HepG2 (cell line): ENCODE data around the gene PDS5B. TPM values are rescaled to one million over a fixed set of nuclear protein-coding genes. Genes with fewer than 3 reads are reported as not detected.

Source experiments
- AKAP8 ChIP-seq: sonication (generic); formaldehyde crosslinking; IDR thresholded peaks from 2 replicates; pipeline ENCODE4 v1.5.1; 2020; ENCODE audit warnings: mild to moderate bottlenecking, missing genetic modification reagents
- ATF4 ChIP-seq, 2 experiments: fragments of 450-650 bp in 1 of 2; sonication (generic) in 1 of 2; formaldehyde crosslinking; IDR thresholded peaks; 2 replicates each; pipeline versions ENCODE4 v1.5.0 to v1.8.0; 2020 to 2022; ENCODE audit warnings: mild to moderate bottlenecking in 1 of 2, missing genetic modification reagents in 1 of 2
- EP300 ChIP-seq, 3 experiments: sonication (generic) in 1 of 3; formaldehyde crosslinking in 1 of 3; IDR thresholded peaks; 2 replicates each; pipeline versions ENCODE4 v1.5.1 to v1.6.1; 2011 to 2020; ENCODE audit warnings: low read depth in 2 of 3, low read length in 2 of 3, borderline replicate concordance in 1 of 3, improper control_type of control experiment in 1 of 3, mild to moderate bottlenecking in 1 of 3, missing genetic modification reagents in 1 of 3, moderate library complexity in 1 of 3
- FOXC1 ChIP-seq: sonication (generic); formaldehyde crosslinking; IDR thresholded peaks from 2 replicates; pipeline ENCODE4 v1.8.0; 2022; ENCODE audit warnings: mild to moderate bottlenecking, missing genetic modification reagents, borderline replicate concordance
- HMGA1 ChIP-seq: sonication (generic); formaldehyde crosslinking; conservative IDR thresholded peaks from 2 replicates; pipeline ENCODE4 v1.4.0; 2020; ENCODE audit warnings: missing genetic modification reagents
- KDM3A ChIP-seq: IDR thresholded peaks from 2 replicates; pipeline ENCODE4 v1.6.1; 2018; ENCODE audit warnings: low read depth, missing compliant biosample characterization
- KLF16 ChIP-seq, 2 experiments: sonication (generic) in 1 of 2; formaldehyde crosslinking in 1 of 2; IDR thresholded peaks; 2 replicates each; pipeline versions ENCODE4 v1.6.1 to v1.8.0; 2016 to 2023; ENCODE audit warnings: missing genetic modification reagents in 2 of 2, missing compliant biosample characterization in 1 of 2
- MYC ChIP-seq: sonication (generic); formaldehyde crosslinking; IDR thresholded peaks from 2 replicates; pipeline ENCODE4 v1.9.0; 2021; ENCODE audit warnings: missing genetic modification reagents, borderline replicate concordance
- NONO ChIP-seq, 2 experiments: fragments of 450-650 bp in 1 of 2; sonication (generic) in 1 of 2; formaldehyde crosslinking in 1 of 2; IDR thresholded peaks in 1 of 2; conservative IDR thresholded peaks in 1 of 2; 2 replicates each; pipeline versions ENCODE4 v1.6.1 to v1.8.0; 2017 to 2022; ENCODE audit warnings: mild to moderate bottlenecking in 1 of 2, missing genetic modification reagents in 1 of 2, moderate library complexity in 1 of 2
- RBAK ChIP-seq: sonication (generic); formaldehyde crosslinking; IDR thresholded peaks from 2 replicates; pipeline ENCODE4 v1.5.1; 2020; ENCODE audit warnings: mild to moderate bottlenecking, missing genetic modification reagents
- SP2 ChIP-seq: sonication (generic); formaldehyde crosslinking; IDR thresholded peaks from 2 replicates; pipeline ENCODE4 v1.5.1; 2020; ENCODE audit warnings: mild to moderate bottlenecking, missing genetic modification reagents
- SRSF4 ChIP-seq: fragments of 200-400 bp; formaldehyde crosslinking; IDR thresholded peaks from one replicate; pipeline ENCODE4 v1.6.1; 2018; ENCODE audit warnings: mild to moderate bottlenecking, low read depth, low read length, moderate library complexity; ENCODE audit not compliant: poor library complexity, severe bottlenecking
- STAT5B ChIP-seq: sonication (generic); formaldehyde crosslinking; IDR thresholded peaks from 2 replicates; pipeline ENCODE4 v1.4.0; 2020; ENCODE audit warnings: missing genetic modification reagents
- TAF1 ChIP-seq: sonication (generic); formaldehyde crosslinking; IDR thresholded peaks from 2 replicates; pipeline ENCODE4 v1.4.0; 2020; ENCODE audit warnings: missing genetic modification reagents
- TFDP2 ChIP-seq: sonication (generic); formaldehyde crosslinking; IDR thresholded peaks from 2 replicates; pipeline ENCODE4 v1.4.0; 2020; ENCODE audit warnings: missing genetic modification reagents
- TIGD3 ChIP-seq: sonication (generic); formaldehyde crosslinking; IDR thresholded peaks from 2 replicates; pipeline ENCODE4 v1.5.1; 2020; ENCODE audit warnings: mild to moderate bottlenecking, missing genetic modification reagents, borderline replicate concordance
- TRAFD1 ChIP-seq: sonication (generic); formaldehyde crosslinking; IDR thresholded peaks from 2 replicates; pipeline ENCODE4 v1.5.1; 2020; ENCODE audit warnings: missing genetic modification reagents, mild to moderate bottlenecking, borderline replicate concordance
- ZBTB1 ChIP-seq: sonication (generic); formaldehyde crosslinking; IDR thresholded peaks from 2 replicates; pipeline ENCODE4 v1.4.0; 2020; ENCODE audit warnings: missing genetic modification reagents, borderline replicate concordance
- ZBTB21 ChIP-seq: sonication (generic); formaldehyde crosslinking; IDR thresholded peaks from 2 replicates; pipeline ENCODE4 v1.4.0; 2020; ENCODE audit warnings: missing genetic modification reagents
- ZFP90 ChIP-seq: sonication (generic); formaldehyde crosslinking; IDR thresholded peaks from 2 replicates; pipeline ENCODE4 v1.8.0; 2022; ENCODE audit warnings: missing genetic modification reagents, mild to moderate bottlenecking, inconsistent platforms, borderline replicate concordance
- ZNF33B ChIP-seq: sonication (generic); formaldehyde crosslinking; IDR thresholded peaks from 2 replicates; pipeline ENCODE4 v1.5.1; 2020; ENCODE audit warnings: mild to moderate bottlenecking, missing genetic modification reagents
- ZNF354B ChIP-seq: sonication (generic); formaldehyde crosslinking; IDR thresholded peaks from 2 replicates; pipeline ENCODE4 v1.8.0; 2022; ENCODE audit warnings: mild to moderate bottlenecking, missing genetic modification reagents
- ZNF530 ChIP-seq: sonication (generic); formaldehyde crosslinking; IDR thresholded peaks from 2 replicates; pipeline ENCODE4 v1.5.0; 2020; ENCODE audit warnings: low read depth, mild to moderate bottlenecking, missing genetic modification reagents
- polyA plus RNA-seq, 8 experiments: library from polyadenylated mRNA; depleted of rRNA in 3 of 8; stranded (reverse) in 7 of 8; unstranded in 1 of 8; fragments of >200 nt; fragmentation: Illumina TruSeq in 4 of 8; extraction: Trizol in 4 of 8; gene quantifications; 2 replicates each; pipeline versions ENCODE4 v1.2.1 to v1.2.3, GENCODE V29; 2011 to 2016; ENCODE audit warnings: low read depth in 4 of 8, missing spikeins in 1 of 8, mixed read lengths in 1 of 8; ENCODE audit not compliant: insufficient read depth in 1 of 8
- total RNA-seq, 5 experiments: library from RNA; depleted of rRNA; stranded (reverse); fragments of >200 nt; fragmentation: Illumina TruSeq; extraction: Trizol; gene quantifications; 2 replicates each; pipeline ENCODE4 v1.2.3, GENCODE V29; 2016; ENCODE audit warnings: low read depth in 1 of 5

The PDS5B gene
- total and polyA plus RNA-seq, 2 of the 13 experiments (the other 11 are each of a cell fraction or from before 2014, with no cell fraction given): 5.8 to 24.6 TPM

GRCh38 chr13:32586080-32586900 lies at the start of gene PDS5B (continued):
- TF ChIP-seq TRAFD1 (no peak), ATF4 (CRISPR knock-in tag; IDR thresholded peaks at IDR 0.05) (0 out of 4 replicates have a peak, but pooled peaks of 1 of the 2 experiments have one; percentile 11), AKAP8 (CRISPR knock-in tag) (no peak), ZNF33B (CRISPR knock-in tag) (no peak), HMGA1 (CRISPR knock-in tag) (no peak), KLF16 (CRISPR knock-in tag; IDR thresholded peaks at IDR 0.05) (0 out of 4 replicates have a peak, but pooled peaks of 1 of the 2 experiments have one; percentile 37), TFDP2 (CRISPR knock-in tag) (peak; percentile 88; the same call in 1 of the 2 replicates), STAT5B (no peak), TIGD3 (CRISPR knock-in tag) (no peak), FOXC1 (0 out of 2 replicates have a peak, but pooled peaks have one; percentile 64), KDM3A (peak; percentile 79; the same call in 1 of the 2 replicates), RBAK (CRISPR knock-in tag) (no peak), ZFP90 (CRISPR knock-in tag) (no peak), ZBTB21 (CRISPR knock-in tag) (no peak), EP300 (IDR thresholded peaks at IDR 0.05; ENCODE audit: low read depth in 2 of 2, low read length in 2 of 2) (no peak), EP300 (CRISPR knock-in tag; IDR thresholded peaks at IDR 0.05; ENCODE audit: borderline replicate concordance) (no peak), TAF1 (CRISPR knock-in tag) (peak; percentile 73), SP2 (no peak; the same call in 1 of the 2 replicates), ZBTB1 (CRISPR knock-in tag) (no peak), SRSF4 (no peak), ZNF354B (CRISPR knock-in tag) (no peak), MYC (CRISPR knock-in tag) (0 out of 2 replicates have a peak, but pooled peaks have one; percentile 58), NONO (IDR thresholded peaks at IDR 0.05) (no peak), NONO (CRISPR knock-in tag; conservative IDR thresholded peaks at IDR 0.05) (peak; percentile 94), ZNF530 (CRISPR knock-in tag) (no peak)
